Activated CD4-positive, alpha-beta T cell treated with anti-CD3 and anti-CD28 coated beads for 24 hours (primary cell): ENCODE results near the gene LRMDA.

Source experiments
- DNase-seq, 2 donors: peaks; one replicate each; pipeline ENCODE4 v3.0.0-alpha.2; 2020; ENCODE audit warnings: low read depth in 2 of 2

LRMDA gene

GRCh38 chr10:75640803-75641202, 209.4 kb downstream of the LRMDA start:
- no peak for DNase-seq

- no peak for DNase-seq
Observed at GRCh38 chr10:75643405-75643804, 212.0 kb downstream of the LRMDA start.

GRCh38 chr10:75643944-75644692, 212.7 kb downstream of the LRMDA start:
- no peak for DNase-seq

GRCh38 chr10:75645704-75646103, 214.3 kb downstream of the LRMDA start:
- no peak for DNase-seq

GRCh38 chr10:75646218-75646915, 214.9 kb downstream of the LRMDA start:
- DNase-seq, result no peak

- no peak for DNase-seq
Observed at GRCh38 chr10:75646916-75647315, 215.5 kb downstream of the LRMDA start.

GRCh38 chr10:75647675-75648074, 216.3 kb downstream of the LRMDA start:
- DNase-seq, result no peak

- DNase-seq, result no peak
Observed at GRCh38 chr10:75648351-75648750, 216.9 kb downstream of the LRMDA start.

GRCh38 chr10:75648854-75649253, 217.4 kb downstream of the LRMDA start:
- no peak for DNase-seq

GRCh38 chr10:75649466-75649865, 218.0 kb downstream of the LRMDA start:
- DNase-seq, result no peak

GRCh38 chr10:75650648-75651047, 219.2 kb downstream of the LRMDA start:
- DNase-seq, result no peak

- no peak for DNase-seq
Observed at GRCh38 chr10:75651417-75651816, 220.0 kb downstream of the LRMDA start.

GRCh38 chr10:75652146-75652740, 220.8 kb downstream of the LRMDA start:
- no peak for DNase-seq

GRCh38 chr10:75653761-75654160, 222.3 kb downstream of the LRMDA start:
- no peak for DNase-seq

- no peak for DNase-seq
Observed at GRCh38 chr10:75654171-75654771, 222.8 kb downstream of the LRMDA start.

GRCh38 chr10:75654772-75655171, 223.3 kb downstream of the LRMDA start:
- no peak for DNase-seq

- no peak for DNase-seq
Observed at GRCh38 chr10:75655791-75656451, 224.5 kb downstream of the LRMDA start.

- no peak for DNase-seq
Observed at GRCh38 chr10:75657351-75657750, 225.9 kb downstream of the LRMDA start.

GRCh38 chr10:75658036-75658435, 226.6 kb downstream of the LRMDA start:
- DNase-seq, result no peak

GRCh38 chr10:75658496-75658895, 227.1 kb downstream of the LRMDA start:
- DNase-seq, result no peak

- no peak for DNase-seq
Observed at GRCh38 chr10:75658915-75659314, 227.5 kb downstream of the LRMDA start.

GRCh38 chr10:75660823-75661222, 229.4 kb downstream of the LRMDA start:
- DNase-seq, result no peak
